H9 (cell line): ENCODE data around the gene TRAF3. TPM values are rescaled to one million over a fixed set of nuclear protein-coding genes. Genes with fewer than 3 reads are reported as not detected.

Experiments used
- DNase-seq: peaks from one replicate; pipeline ENCODE4 v3.0.0-alpha.2; 2017
- H2AFZ ChIP-seq: one replicate; pipeline ENCODE4 v1.6.1; 2013; ENCODE audit warnings: mild to moderate bottlenecking, low read length, control low read depth, moderate library complexity
- H2AK5ac ChIP-seq: 2 replicates; pipeline ENCODE4 v1.6.1; 2013; ENCODE audit warnings: low read length, control low read depth, mixed read lengths; ENCODE audit not compliant: insufficient read length
- H2BK120ac ChIP-seq: one replicate; pipeline ENCODE4 v1.6.1; 2013; ENCODE audit warnings: low read depth, mild to moderate bottlenecking, low read length, control low read depth, inconsistent platforms; ENCODE audit not compliant: poor library complexity, severe bottlenecking
- H2BK12ac ChIP-seq: 2 replicates; pipeline ENCODE4 v1.6.1; 2013; ENCODE audit warnings: low read length, control low read depth, mixed read lengths, low read depth; ENCODE audit not compliant: insufficient read length
- H2BK15ac ChIP-seq: 2 replicates; pipeline ENCODE4 v1.6.1; 2013; ENCODE audit warnings: low read depth, low read length, control low read depth
- H2BK20ac ChIP-seq: one replicate; pipeline ENCODE4 v1.6.1; 2013; ENCODE audit warnings: low read depth, mild to moderate bottlenecking, low read length, control low read depth, inconsistent platforms; ENCODE audit not compliant: poor library complexity, severe bottlenecking
- H2BK5ac ChIP-seq: 2 replicates; pipeline ENCODE4 v1.6.1; 2013; ENCODE audit warnings: low read length, control low read depth, mixed read lengths; ENCODE audit not compliant: insufficient read length
- H3K14ac ChIP-seq: 2 replicates; pipeline ENCODE4 v1.6.1; 2013; ENCODE audit warnings: low read length, control low read depth; ENCODE audit not compliant: insufficient read depth
- H3K18ac ChIP-seq: 2 replicates; pipeline ENCODE4 v1.6.1; 2013; ENCODE audit warnings: low read depth, mild to moderate bottlenecking, mixed read lengths, low read length, control low read depth; ENCODE audit not compliant: insufficient read length
- H3K23ac ChIP-seq: 2 replicates; pipeline ENCODE4 v1.6.1; 2013; ENCODE audit warnings: low read length, control low read depth, mixed read lengths, low read depth; ENCODE audit not compliant: insufficient read length
- H3K23me2 ChIP-seq: 2 replicates; pipeline ENCODE4 v1.6.1; 2013; ENCODE audit warnings: low read depth, mild to moderate bottlenecking, mixed read lengths, low read length, control low read depth; ENCODE audit not compliant: insufficient read length, poor library complexity, severe bottlenecking
- H3K27ac ChIP-seq: 2 replicates; pipeline ENCODE4 v1.5.1; 2013; ENCODE audit warnings: low read length, control low read depth, mixed read lengths, low read depth; ENCODE audit not compliant: insufficient read length
- H3K27me3 ChIP-seq: 2 replicates; pipeline ENCODE4 v1.6.1; 2013; ENCODE audit warnings: low read length, control low read depth, inconsistent platforms; ENCODE audit not compliant: insufficient read depth
- H3K4ac ChIP-seq: 2 replicates; pipeline ENCODE4 v1.6.1; 2013; ENCODE audit warnings: low read depth, mild to moderate bottlenecking, control low read depth, inconsistent platforms, low read length, moderate library complexity
- H3K4me1 ChIP-seq: 2 replicates; pipeline ENCODE4 v1.6.1; 2013; ENCODE audit warnings: low read length, control low read depth, inconsistent platforms; ENCODE audit not compliant: insufficient read depth
- H3K4me2 ChIP-seq: 2 replicates; pipeline ENCODE4 v1.6.1; 2013; ENCODE audit warnings: low read length, control low read depth, mixed read lengths; ENCODE audit not compliant: insufficient read length, insufficient read depth
- H3K56ac ChIP-seq: 2 replicates; pipeline ENCODE4 v1.6.1; 2013; ENCODE audit warnings: low read depth, mild to moderate bottlenecking, mixed read lengths, low read length, control low read depth; ENCODE audit not compliant: insufficient read length
- H3K79me1 ChIP-seq: 2 replicates; pipeline ENCODE4 v1.6.1; 2013; ENCODE audit warnings: low read depth, mild to moderate bottlenecking, moderate library complexity, low read length, control low read depth, inconsistent platforms; ENCODE audit not compliant: insufficient read depth, poor library complexity, severe bottlenecking
- H3K79me2 ChIP-seq: 2 replicates; pipeline ENCODE4 v1.6.1; 2013; ENCODE audit warnings: low read length, control low read depth, inconsistent platforms; ENCODE audit not compliant: insufficient read depth
- H3K9ac ChIP-seq: 2 replicates; pipeline ENCODE4 v1.6.1; 2013; ENCODE audit warnings: low read length, control low read depth, mixed read lengths; ENCODE audit not compliant: insufficient read length; ENCODE audit errors: extremely low read depth
- H3K9me3 ChIP-seq: one replicate; pipeline ENCODE4 v1.6.1; 2013; ENCODE audit warnings: low read depth, low read length, inconsistent platforms; ENCODE audit not compliant: control insufficient read depth
- H3T11ph ChIP-seq: one replicate; pipeline ENCODE4 v1.6.1; 2013; ENCODE audit warnings: mild to moderate bottlenecking, low read length, control low read depth, inconsistent platforms
- H4K20me1 ChIP-seq: one replicate; pipeline ENCODE4 v1.6.1; 2013; ENCODE audit not compliant: control insufficient read depth, insufficient read length, insufficient read depth
- H4K5ac ChIP-seq: 2 replicates; pipeline ENCODE4 v1.6.1; 2013; ENCODE audit warnings: low read depth, mild to moderate bottlenecking, mixed read lengths, low read length, control low read depth; ENCODE audit not compliant: insufficient read length
- H4K8ac ChIP-seq: replicated peaks from 2 replicates; pipeline ENCODE4 v1.6.1; 2013; ENCODE audit warnings: low read length, control low read depth, mixed read lengths, low read depth; ENCODE audit not compliant: insufficient read length
- H4K91ac ChIP-seq: 2 replicates; pipeline ENCODE4 v1.6.1; 2013; ENCODE audit warnings: low read depth, mild to moderate bottlenecking, moderate library complexity, mixed read lengths, low read length, control low read depth; ENCODE audit not compliant: insufficient read length
- H3K27ac Mint-ChIP-seq, 3 experiments: 2 replicates in 2 of 3; 3 replicates in 1 of 3; pipeline ENCODE4 v1.8.0; 2020 to 2021; ENCODE audit warnings: mixed read lengths in 3 of 3, mild to moderate bottlenecking in 1 of 3, moderate library complexity in 1 of 3
- H3K27me3 Mint-ChIP-seq: 2 replicates; pipeline ENCODE4 v1.8.0; 2021; ENCODE audit warnings: low read depth, mild to moderate bottlenecking, moderate library complexity, mixed read lengths
- H3K36me3 Mint-ChIP-seq, 3 experiments: 2 replicates in 2 of 3; 3 replicates in 1 of 3; pipeline ENCODE4 v1.8.0; 2020 to 2021; ENCODE audit warnings: low read depth in 3 of 3, mixed read lengths in 3 of 3; ENCODE audit not compliant: insufficient read depth in 1 of 3
- H3K4me1 Mint-ChIP-seq, 2 experiments: 2 replicates each; pipeline ENCODE4 v1.8.0; 2020; ENCODE audit warnings: mixed read lengths in 2 of 2
- H3K4me3 Mint-ChIP-seq, 2 experiments: 2 replicates in 1 of 2; 3 replicates in 1 of 2; pipeline ENCODE4 v1.8.0; 2020 to 2021; ENCODE audit warnings: mild to moderate bottlenecking in 2 of 2, mixed read lengths in 2 of 2, moderate library complexity in 1 of 2
- H3K9me3 Mint-ChIP-seq, 2 experiments: 2 replicates in 1 of 2; 3 replicates in 1 of 2; pipeline ENCODE4 v1.8.0; 2020; ENCODE audit warnings: mild to moderate bottlenecking in 2 of 2, mixed read lengths in 2 of 2, moderate library complexity in 1 of 2
- WGBS: extraction: QIAGEN DNeasy Blood & Tissue Kit; methylation state at CpG from one replicate; pipeline ENCODE4 v1.1.7; 2013; ENCODE audit warnings: missing lambda C conversion rate, low lambda C conversion rate, mixed read lengths; ENCODE audit not compliant: insufficient read length; ENCODE audit errors: extremely low coverage; 5-methylcytosine and 5-hydroxymethylcytosine counted together
- total RNA-seq: library from RNA; stranded (reverse); gene quantifications from 2 replicates; pipeline ENCODE4 v1.2.1, GENCODE V29; 2021
- TF ChIP-seq, protein P1 (sequence below): fragments of 200-600 bp; sonication (generic); conservative IDR thresholded peaks from 3 replicates; pipeline ENCODE4 v1.8.0; 2021; ENCODE audit warnings: antibody characterized with exemption, mild to moderate bottlenecking

TRAF3 gene
- total RNA-seq, 1 experiment from 2014 or later, result 9.6 TPM

DNA sequence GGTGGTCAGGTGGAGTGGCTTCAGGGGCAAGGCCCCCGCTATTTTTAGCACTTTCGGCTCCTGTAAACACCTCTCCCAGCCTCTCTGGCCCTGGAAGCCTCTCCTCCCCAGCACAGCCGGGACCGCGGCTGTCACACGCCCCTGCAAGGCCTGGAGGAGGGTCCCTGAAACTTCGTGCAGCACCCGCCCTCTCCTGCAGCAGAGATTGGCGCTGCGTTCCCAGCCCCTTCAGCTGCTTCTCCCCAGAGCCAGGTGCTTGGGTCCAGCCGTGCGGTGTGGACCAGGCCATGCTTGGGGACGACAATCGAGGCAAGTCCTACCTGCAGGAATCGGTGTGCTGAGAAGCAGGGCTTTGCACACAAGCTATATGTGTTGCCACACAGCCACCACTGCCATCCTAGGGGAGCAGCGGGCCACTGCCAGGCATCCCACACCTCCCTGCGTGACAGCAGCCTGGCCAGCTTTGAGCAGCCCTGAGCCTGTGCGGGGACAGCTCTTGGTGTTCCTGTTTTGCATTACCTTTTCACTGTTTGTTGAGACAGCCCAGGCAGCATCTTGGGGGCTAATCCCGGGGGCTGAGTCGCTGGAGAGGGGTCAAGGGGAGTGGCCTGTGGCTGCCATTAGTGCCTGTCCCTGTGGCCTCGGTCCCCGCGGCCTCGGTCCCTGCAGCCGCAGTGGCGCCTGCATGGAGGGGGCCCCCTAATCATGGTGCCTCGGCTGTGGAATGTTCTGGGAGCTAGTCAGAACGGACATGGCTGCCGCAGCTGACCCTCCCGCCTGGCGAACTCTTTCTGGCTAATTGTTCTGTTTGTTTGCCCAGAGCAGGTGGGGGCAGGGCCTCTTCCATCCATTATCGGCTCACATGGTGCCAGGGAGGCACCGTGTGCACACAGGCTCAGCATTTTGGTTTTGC, 27.6 kb upstream of the TRAF3 start:
- Histone ChIP-seq H2BK12ac (no peak overlapping the region), H3K27ac (no peak overlapping the region), H2BK5ac (no peak overlapping the region), H2BK20ac (no peak overlapping the region), H3K9me3 (no peaks in the 10 kb centered on the region), H3T11ph (no peak overlapping the region), H3K27me3 (no peaks in the 10 kb centered on the region), H4K20me1 (no peaks in the 10 kb centered on the region), H2AK5ac (no peak overlapping the region), H4K5ac (no peak overlapping the region), H2AFZ (no peak overlapping the region), H3K23ac (no peak overlapping the region), H3K4me1 (no peaks in the 10 kb centered on the region), H3K79me2 (no peaks in the 10 kb centered on the region), H3K4me2 (no peak overlapping the region), H3K4ac (no peak overlapping the region), H3K18ac (peak overlapping the region; percentile 61), H3K14ac (no peak overlapping the region), H4K91ac (no peak overlapping the region), H2BK15ac (no peak overlapping the region), H3K9ac (no peak overlapping the region), H3K23me2 (no peaks in the 10 kb centered on the region), H4K8ac (no peak overlapping the region), H2BK120ac (no peak overlapping the region), H3K79me1 (no peaks in the 10 kb centered on the region), H3K56ac (no peak overlapping the region)
- Mint-ChIP-seq H3K27ac (peak overlapping the region; percentile 62 to 90 (median 83); a peak in 5 of 7 replicates), H3K9me3 (no peaks in the 10 kb centered on the region), H3K27me3 (no peaks in the 10 kb centered on the region), H3K4me1 (peaks cover 7 to 18% of the 10 kb centered on the region in 2 experiments; a peak in 3 of 4 replicates), H3K36me3 (peaks cover 0 to 9% (median 0%) of the 10 kb centered on the region in 3 experiments; a peak in 3 of 7 replicates), H3K4me3 (no peak overlapping the region; a peak in 1 of 5 replicates)
- DNase-seq, result peak; percentile 48
- TF ChIP-seq, protein P1, sequence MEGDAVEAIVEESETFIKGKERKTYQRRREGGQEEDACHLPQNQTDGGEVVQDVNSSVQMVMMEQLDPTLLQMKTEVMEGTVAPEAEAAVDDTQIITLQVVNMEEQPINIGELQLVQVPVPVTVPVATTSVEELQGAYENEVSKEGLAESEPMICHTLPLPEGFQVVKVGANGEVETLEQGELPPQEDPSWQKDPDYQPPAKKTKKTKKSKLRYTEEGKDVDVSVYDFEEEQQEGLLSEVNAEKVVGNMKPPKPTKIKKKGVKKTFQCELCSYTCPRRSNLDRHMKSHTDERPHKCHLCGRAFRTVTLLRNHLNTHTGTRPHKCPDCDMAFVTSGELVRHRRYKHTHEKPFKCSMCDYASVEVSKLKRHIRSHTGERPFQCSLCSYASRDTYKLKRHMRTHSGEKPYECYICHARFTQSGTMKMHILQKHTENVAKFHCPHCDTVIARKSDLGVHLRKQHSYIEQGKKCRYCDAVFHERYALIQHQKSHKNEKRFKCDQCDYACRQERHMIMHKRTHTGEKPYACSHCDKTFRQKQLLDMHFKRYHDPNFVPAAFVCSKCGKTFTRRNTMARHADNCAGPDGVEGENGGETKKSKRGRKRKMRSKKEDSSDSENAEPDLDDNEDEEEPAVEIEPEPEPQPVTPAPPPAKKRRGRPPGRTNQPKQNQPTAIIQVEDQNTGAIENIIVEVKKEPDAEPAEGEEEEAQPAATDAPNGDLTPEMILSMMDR, result no peak
- no CpG with 5 or more reads among the region's 33 CpGs for WGBS
